ENCODE measurements around the gene SNHG17. TPM values are rescaled to one million over a fixed set of nuclear protein-coding genes. Genes with fewer than 3 reads are reported as not detected.

Gene SNHG17
- total RNA-seq, 1 donor from 2014 or later = 2.8 TPM

DNA sequence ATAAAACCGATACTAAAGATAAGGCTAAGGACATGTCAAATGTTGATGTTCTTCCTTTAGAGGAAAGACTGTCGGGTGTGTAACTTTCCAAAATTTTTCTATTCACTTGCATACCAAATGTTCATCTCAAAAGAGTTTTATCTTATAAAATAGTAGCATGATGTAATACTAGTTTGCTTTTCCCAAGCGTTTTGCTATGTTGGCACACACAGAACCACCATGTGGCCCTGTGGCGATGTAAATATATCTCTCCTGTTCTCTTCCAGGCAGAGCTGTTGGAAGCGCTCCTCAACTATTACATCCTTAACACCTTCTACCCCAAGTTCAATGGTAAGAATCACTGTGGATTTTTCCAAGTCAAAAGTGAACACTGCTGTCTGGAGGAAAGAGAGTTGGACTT is 62.3 kb downstream of the SNHG17 start:
- DNase-seq = no peak

Small RNA genes lying within 50 kb of the gene (small RNA-seq; reads per million reads assigned to genes)
- gene RF00056 = not detected
- gene SNORA60 = 20.8 reads per million, percentile 94 among the genes with 10 or more reads in this experiment
- gene SNORA71A = 3.3 reads per million, percentile 87 among the genes with 10 or more reads in this experiment
- gene SNORA71B = 11.1 reads per million, percentile 92 among the genes with 10 or more reads in this experiment
- 0.41 reads per million, percentile 37 among the genes with 10 or more reads in this experiment for gene SNORA71C
- gene SNORA71D = 110 reads per million, percentile 96 among the genes with 10 or more reads in this experiment
- gene SNORA71E = not detected

Other genes starting within 250 kb of the SNHG17 start
- gene KIAA1755, start 174.6 kb downstream of the SNHG17 start, total RNA-seq = 0.94 TPM
- gene BPI, start 131.2 kb downstream of the SNHG17 start, total RNA-seq = not detected
- gene LBP, start 88.8 kb downstream of the SNHG17 start, total RNA-seq = 0.47 TPM
- 48.4 TPM for gene RALGAPB, start 37.5 kb upstream of the SNHG17 start, total RNA-seq
- not detected for gene ADIG, start 145.9 kb upstream of the SNHG17 start, total RNA-seq
- not detected for gene ARHGAP40, start 166.5 kb upstream of the SNHG17 start, total RNA-seq